Measurements from ENCODE around the gene NOL3. TPM values are rescaled to one million over a fixed set of nuclear protein-coding genes. Genes with fewer than 3 reads are reported as not detected.

NOL3 gene
- total and polyA plus RNA-seq, 9 of the 15 experiments (the other 6 are each of a cell fraction or from before 2014, with no cell fraction given) = 0.45 to 14.0 (median 5.4) TPM

GRCh38 chr16:67163999-67164558 is 6.3 kb upstream of the NOL3 start:
- H3K27me3 ChIP-seq (ENCODE audit: control insufficient read depth in 2 of 2, insufficient read depth in 2 of 2, low read length in 2 of 2) = no peaks in the 10 kb centered on the region
- no peak for FAIRE-seq
- H3K4me1 ChIP-seq (replicated peaks in 1 of 2; ENCODE audit: control insufficient read depth in 2 of 2, insufficient read depth in 2 of 2, low read length in 2 of 2) = peaks cover 14 to 84% of the 10 kb centered on the region in 2 experiments
- H3K36me3 ChIP-seq (ENCODE audit: control insufficient read depth, insufficient read depth, low read length) = peaks cover 13% of the 10 kb centered on the region; the same call in 2 of the 3 replicates
- H3K4me2 ChIP-seq (ENCODE audit: insufficient read depth, low read length) = no peak overlapping the region; the same call in 1 of the 2 replicates
- no peak overlapping the region for H3K4me3 ChIP-seq
- peak overlapping the region in 1 of 2 experiments; percentile 80; a peak in 2 of 4 replicates for H3K9ac ChIP-seq (ENCODE audit: insufficient read depth in 1 of 2, low read depth in 2 of 2, low read length in 2 of 2)
- H4K20me1 ChIP-seq (replicated peaks; ENCODE audit: control insufficient read depth, insufficient read depth, low read length) = no peaks in the 10 kb centered on the region
- H3K9me3 ChIP-seq (replicated peaks; ENCODE audit: control insufficient read depth, insufficient read depth, low read depth, low read length) = no peaks in the 10 kb centered on the region
- no peaks in the 10 kb centered on the region for H3K9me1 ChIP-seq (ENCODE audit: control insufficient read depth, insufficient read depth, low read length)
- ATAC-seq = peak; percentile 0; the same call in 1 of the 3 replicates
- no TSS peak for BruUV-seq (replicated peaks)
- 72% methylated on average over 24 of the region's 34 CpGs for WGBS (ENCODE audit: insufficient coverage, low coverage, missing lambda C conversion rate)
- ChIA-PET POLR2A (no interaction called here), CTCF (ENCODE audit: low intra/inter-chr PET ratio) (interaction anchor here (0.7 kb wide), 1 partner anchor 13 kb away, joined by 4 read pairs; the partner anchor contains the start of gene B3GNT9)
- no peak for DNase-seq (ENCODE audit: extremely low read depth in 1 of 4, low spot score in 3 of 4)
- in situ Hi-C loops (cut with MboI) (loop anchor here (25.0 kb wide), 1 partner anchor 202 kb away; the partner anchor contains the start of gene CES3), intact Hi-C loops (cut with micrococcal nuclease) (no loop called here)
- H3K27ac ChIP-seq (ENCODE audit: extremely low read depth, low read depth, low read length) = peak overlapping the region; percentile 41; the same call in 1 of the 3 replicates
- H2AFZ ChIP-seq (ENCODE audit: low read depth, low read length) = peak overlapping the region; percentile 40; the same call in 1 of the 2 replicates
- TF ChIP-seq ZNF449 (CRISPR knock-in tag; IDR thresholded peaks at IDR 0.05) (no peak), GTF3C2 (IDR thresholded peaks at IDR 0.05; ENCODE audit: borderline replicate concordance, extremely low read depth, insufficient read length) (peak; percentile 12)
- peaks cover 24% of the 10 kb centered on the region for H3K79me2 ChIP-seq (ENCODE audit: control insufficient read depth, insufficient read depth, low read length)
